Small intestine (tissue), 16 donors: ENCODE data around the gene BPNT1. TPM values are rescaled to one million over a fixed set of nuclear protein-coding genes. Genes with fewer than 3 reads are reported as not detected.
A peak's percentile ranks its signal among the peaks of the same experiment; 100 is the strongest.

Source experiments
- DNase-seq, 2 donors: peaks; one replicate each; pipeline versions ENCODE4 v3.0.0 to v3.0.0-alpha.2; 2013
- FAIRE-seq: peaks from 2 replicates; lab custom pipeline; 2012; peaks lifted over from hg19 to GRCh38; lab: Jason Lieb, UNC
- H3K27ac ChIP-seq, 3 donors: one replicate each; pipeline ENCODE4 v1.5.1; 2013; ENCODE audit warnings: low read length in 2 of 3, mild to moderate bottlenecking in 2 of 3, control low read depth in 1 of 3, inconsistent platforms in 1 of 3, low read depth in 1 of 3, moderate library complexity in 1 of 3
- H3K27me3 ChIP-seq, 3 donors: one replicate each; pipeline ENCODE4 v1.6.1; 2013; ENCODE audit warnings: low read length in 3 of 3, inconsistent platforms in 1 of 3; ENCODE audit not compliant: control insufficient read depth in 3 of 3, insufficient read depth in 3 of 3
- H3K36me3 ChIP-seq, 3 donors: one replicate each; pipeline ENCODE4 v1.6.1; 2013; ENCODE audit warnings: low read length in 3 of 3, inconsistent platforms in 1 of 3, low read depth in 1 of 3, mild to moderate bottlenecking in 1 of 3, moderate library complexity in 1 of 3; ENCODE audit not compliant: control insufficient read depth in 3 of 3, insufficient read depth in 2 of 3
- H3K4me1 ChIP-seq, 3 donors: one replicate each; pipeline ENCODE4 v1.6.1; 2013; ENCODE audit warnings: low read length in 2 of 3, inconsistent platforms in 1 of 3, low read depth in 1 of 3, mild to moderate bottlenecking in 1 of 3, moderate library complexity in 1 of 3; ENCODE audit not compliant: control insufficient read depth in 3 of 3, insufficient read depth in 2 of 3
- H3K4me3 ChIP-seq, 3 donors: one replicate each; pipeline ENCODE4 v1.5.1; 2013; ENCODE audit warnings: low read length in 3 of 3, control low read depth in 1 of 3, inconsistent platforms in 1 of 3, low read depth in 1 of 3, mild to moderate bottlenecking in 1 of 3, moderate library complexity in 1 of 3
- H3K9me3 ChIP-seq, 2 donors: one replicate each; pipeline ENCODE4 v1.6.1; 2013; ENCODE audit warnings: low read depth in 1 of 2, low read length in 1 of 2; ENCODE audit not compliant: control insufficient read depth in 2 of 2, insufficient read depth in 1 of 2
- WGBS, 3 donors: extraction: QIAGEN DNeasy Blood & Tissue Kit; methylation state at CpG; one replicate each; pipeline ENCODE4 v1.1.7; 2013; 5-methylcytosine and 5-hydroxymethylcytosine counted together
- long read RNA-seq, 10 donors: transcript quantifications; one replicate each; lab custom pipeline, GENCODE V29; 2026
- polyA plus RNA-seq, 4 donors: library from polyadenylated mRNA; stranded (reverse) in 3 of 4; unstranded in 1 of 4; fragments of 200-250 nt in 3 of 4; fragments of 120-200 nt in 1 of 4; gene quantifications; one replicate each; pipeline versions ENCODE4 v1.2.1 to v1.2.3, GENCODE V29; 2013
- donor health status: healthy with polysubstance abuse.
- donor health status: control.
- donor health status: control.
- donor health status: Bipolar disorder and iron deficiency.
- donor health status: healthy.

The BPNT1 gene
- 10 to 100 TPM; 40.9 to 90.1 (median 64.7) TPM for polyA plus RNA-seq
- long read RNA-seq, donor 1, result 0 reads
- long read RNA-seq, donor 2, partial matches to known transcripts, result 0 of 1 reads
- long read RNA-seq, donor 2, other reads (novel, unspliced or antisense), result 0 of 1 reads
- long read RNA-seq, donor 3, partial matches to known transcripts, result 0 of 1 reads
- long read RNA-seq, donor 3, other reads (novel, unspliced or antisense), result 0 of 1 reads
- long read RNA-seq, donor 4, result 0 reads
- long read RNA-seq, donor 5, result 0 reads
- long read RNA-seq, donor 6, partial matches to known transcripts, result 0 of 4 reads
- long read RNA-seq, donor 6, other reads (novel, unspliced or antisense), result 0 of 4 reads
- long read RNA-seq, donor 7, result 0 reads
- long read RNA-seq, donor 8, partial matches to known transcripts, result 0 of 1 reads
- long read RNA-seq, donor 8, other reads (novel, unspliced or antisense), result 0 of 1 reads
- long read RNA-seq, donor 9, partial matches to known transcripts, result 0 of 1 reads
- long read RNA-seq, donor 9, other reads (novel, unspliced or antisense), result 0 of 1 reads
- long read RNA-seq, donor 10, transcript BPNT1-201 (9 exons, 2,465 nt), result major isoform, 6 of 8 reads
- long read RNA-seq, donor 10, partial matches to known transcripts, result 0 of 8 reads
- long read RNA-seq, donor 10, other reads (novel, unspliced or antisense), result 0 of 8 reads

GRCh38 chr1:220089650-220090556 lies at the start of gene BPNT1:
BPNT1 (minus strand) TSS chr1:220089788; CDS start chr1:220079846, 9,942 bp downstream.
- peak; percentile 75 for FAIRE-seq
- Histone ChIP-seq H3K9me3 (no peaks in the 10 kb centered on the region), H3K27ac (peak within 1 kb of the TSS; percentile 50 to 87 (median 77)), H3K4me3 (peak within 1 kb of the TSS; percentile 43 to 78 (median 67)), H3K36me3 (peaks cover 0 to 5% (median 0%) of the 10 kb centered on the region in 3 donors), H3K27me3 (no peaks in the 10 kb centered on the region), H3K4me1 (peaks cover 0 to 8% (median 3%) of the 10 kb centered on the region in 3 donors)
- WGBS, 3 donors, result 1 to 4% (median 2%) methylated on average over 35 of the region's 35 CpGs
- DNase-seq, result peak; percentile 98 to 99

- H3K27ac ChIP-seq, result peak overlapping the region in 2 of 3 donors; percentile 27 to 45
- H3K27me3 ChIP-seq, result no peaks in the 10 kb centered on the region
- H3K36me3 ChIP-seq, result peaks cover 9 to 48% (median 10%) of the 10 kb centered on the region in 3 donors
- peak; percentile 46 to 61 for DNase-seq
- H3K4me3 ChIP-seq, result no peak overlapping the region
- 65 to 78% (median 72%) methylated on average over 9 of the region's 9 CpGs for WGBS, 3 donors
- peaks cover 0 to 3% (median 0%) of the 10 kb centered on the region in 3 donors for H3K4me1 ChIP-seq
- no peak for FAIRE-seq
- H3K9me3 ChIP-seq, result no peaks in the 10 kb centered on the region
Measured at GRCh38 chr1:220137019-220137786, 47.6 kb upstream of the BPNT1 start.

- Histone ChIP-seq H3K27me3 (no peaks in the 10 kb centered on the region), H3K27ac (no peak overlapping the region), H3K4me3 (no peak overlapping the region), H3K36me3 (peaks cover 4 to 49% (median 9%) of the 10 kb centered on the region in 3 donors), H3K4me1 (peaks cover 0 to 3% (median 0%) of the 10 kb centered on the region in 3 donors), H3K9me3 (no peaks in the 10 kb centered on the region)
- WGBS, 3 donors, result 89 to 99% (median 91%) methylated on average over 2 of the region's 2 CpGs
- FAIRE-seq, result no peak
- no peak for DNase-seq
Measured at GRCh38 chr1:220135755-220136154, 46.2 kb upstream of the BPNT1 start.

- DNase-seq, result no peak
- Histone ChIP-seq H3K9me3 (no peaks in the 10 kb centered on the region), H3K4me3 (no peak overlapping the region), H3K4me1 (peaks cover 0 to 7% (median 0%) of the 10 kb centered on the region in 3 donors), H3K27me3 (no peaks in the 10 kb centered on the region), H3K36me3 (peaks cover 0 to 25% (median 11%) of the 10 kb centered on the region in 3 donors), H3K27ac (no peak overlapping the region)
- FAIRE-seq, result no peak
Measured at GRCh38 chr1:220129479-220130210, 40.1 kb upstream of the BPNT1 start.

GRCh38 chr1:220127076-220127475 lies 37.5 kb upstream of the BPNT1 start:
- H3K27ac ChIP-seq, result no peak overlapping the region
- no peaks in the 10 kb centered on the region for H3K27me3 ChIP-seq
- H3K4me3 ChIP-seq, result no peak overlapping the region
- no peaks in the 10 kb centered on the region for H3K9me3 ChIP-seq
- no peak for DNase-seq
- H3K36me3 ChIP-seq, result peaks cover 0 to 16% (median 7%) of the 10 kb centered on the region in 3 donors
- 90 to 93% (median 91%) methylated on average over 3 of the region's 3 CpGs for WGBS, 3 donors
- peaks cover 0 to 13% (median 0%) of the 10 kb centered on the region in 3 donors for H3K4me1 ChIP-seq
- no peak for FAIRE-seq

- WGBS, 3 donors, result 13 to 25% (median 19%) methylated on average over 1 of the region's 1 CpG
- FAIRE-seq, result no peak
- H3K4me1 ChIP-seq, result peaks cover 0 to 29% (median 0%) of the 10 kb centered on the region in 3 donors
- peak; percentile 28 to 53 for DNase-seq
- no peaks in the 10 kb centered on the region for H3K27me3 ChIP-seq
- H3K36me3 ChIP-seq, result peaks cover 0 to 16% (median 5%) of the 10 kb centered on the region in 3 donors
- no peak overlapping the region for H3K4me3 ChIP-seq
- no peaks in the 10 kb centered on the region for H3K9me3 ChIP-seq
- peak overlapping the region in 2 of 3 donors; percentile 30 to 99 for H3K27ac ChIP-seq
Measured at GRCh38 chr1:220124542-220124941, 35.0 kb upstream of the BPNT1 start.

GRCh38 chr1:220123889-220124288 lies 34.3 kb upstream of the BPNT1 start:
- peaks cover 0 to 14% (median 5%) of the 10 kb centered on the region in 3 donors for H3K36me3 ChIP-seq
- FAIRE-seq (no peak), DNase-seq (peak in 1 of 2 donors; percentile 43)
- H3K4me3 ChIP-seq, result no peak overlapping the region
- no peaks in the 10 kb centered on the region for H3K9me3 ChIP-seq
- no peaks in the 10 kb centered on the region for H3K27me3 ChIP-seq
- H3K4me1 ChIP-seq, result peaks cover 0 to 29% (median 0%) of the 10 kb centered on the region in 3 donors
- H3K27ac ChIP-seq, result peak overlapping the region; percentile 41 to 99 (median 44)
